Panc1 (cell line): ENCODE results near the gene PDZD8. TPM values are rescaled to one million over a fixed set of nuclear protein-coding genes. Genes with fewer than 3 reads are reported as not detected.

ENCODE experiments used
- ATAC-seq: fragments of 200-7000 bp; cut with Tn5 transposase; 2 replicates; pipeline ENCODE4 v1.9.1; 2020; ENCODE audit warnings: mild to moderate bottlenecking, moderate library complexity
- BruUV-seq: library from RNA; stranded (reverse); fragments of 400-500 nt; replicated peaks from 2 replicates; lab custom pipeline; 2021; lab: Mats Ljungman, UMichigan
- CTCF ChIA-PET: fragments of 300-600 bp; sonication (Branson Sonifier 250); formaldehyde crosslinking; loops from one replicate; lab custom pipeline; 2022; ENCODE audit warnings: antibody characterized with exemption; lab: Charles Lee
- POLR2A ChIA-PET: fragments of 300-600 bp; sonication (Branson Sonifier 250); formaldehyde crosslinking; loops from one replicate; lab custom pipeline; 2022; ENCODE audit warnings: antibody characterized with exemption; lab: Charles Lee
- DNase-seq: peaks from one replicate; pipeline ENCODE4 v3.0.0-alpha.2; 2010; ENCODE audit warnings: low read depth, low spot score
- H3K27ac ChIP-seq: 2 replicates; pipeline ENCODE4 v1.5.1; 2011; ENCODE audit warnings: mild to moderate bottlenecking, low read length, inconsistent platforms
- H3K27me3 ChIP-seq: fragments of 200-500 bp; sonication (Bioruptor generic); 2 replicates; pipeline ENCODE4 v1.6.0; 2014; ENCODE audit warnings: low read length, inconsistent platforms; ENCODE audit not compliant: control insufficient read depth, insufficient read depth
- H3K36me3 ChIP-seq: fragments of 200-500 bp; sonication (Bioruptor generic); 2 replicates; pipeline ENCODE4 v1.5.1; 2014; ENCODE audit warnings: inconsistent platforms, mild to moderate bottlenecking, low read length, moderate library complexity; ENCODE audit not compliant: control insufficient read depth, insufficient read depth
- H3K4me1 ChIP-seq: 2 replicates; pipeline ENCODE4 v1.5.1; 2011; ENCODE audit warnings: inconsistent platforms, mild to moderate bottlenecking, low read length, moderate library complexity; ENCODE audit not compliant: control insufficient read depth, insufficient read depth
- H3K4me3 ChIP-seq, 2 experiments: 2 replicates each; pipeline ENCODE4 v1.5.1; 2011 to 2012; ENCODE audit warnings: low read depth in 2 of 2, low read length in 2 of 2, mild to moderate bottlenecking in 2 of 2, inconsistent platforms in 1 of 2, moderate library complexity in 1 of 2
- H3K9me3 ChIP-seq: fragments of 200-500 bp; sonication (Bioruptor generic); 2 replicates; pipeline ENCODE4 v1.5.1; 2014; ENCODE audit warnings: low read depth, mild to moderate bottlenecking, inconsistent platforms, low read length, moderate library complexity; ENCODE audit not compliant: control insufficient read depth, insufficient read depth
- CTCF ChIP-seq: fragments of 450-650 bp; IDR thresholded peaks from 2 replicates; pipeline ENCODE4 v1.5.1; 2017; ENCODE audit warnings: mild to moderate bottlenecking
- POLR2AphosphoS5 ChIP-seq: IDR thresholded peaks from 2 replicates; pipeline ENCODE4 v1.6.1; 2012; ENCODE audit warnings: mild to moderate bottlenecking, low read depth, low read length, moderate library complexity
- REST ChIP-seq, 2 experiments: IDR thresholded peaks; 2 replicates each; pipeline ENCODE4 v1.6.1; 2011 to 2012; ENCODE audit warnings: low read depth in 2 of 2, control low read depth in 1 of 2, low read length in 1 of 2, mild to moderate bottlenecking in 1 of 2, moderate library complexity in 1 of 2; ENCODE audit not compliant: insufficient read depth in 1 of 2
- SIN3A ChIP-seq: IDR thresholded peaks from 2 replicates; pipeline ENCODE4 v1.6.1; 2012; ENCODE audit warnings: low read depth, mild to moderate bottlenecking, low read length, moderate library complexity, borderline replicate concordance; ENCODE audit not compliant: insufficient read depth
- TCF7L2 ChIP-seq: IDR thresholded peaks from 2 replicates; pipeline ENCODE4 v1.6.1; 2011; ENCODE audit warnings: mild to moderate bottlenecking, low read depth, low read length, inconsistent platforms
- in situ Hi-C: cut with HindIII; loops from 2 replicates; pipeline ENCODE4 v1.10.0; 2016; ENCODE audit warnings: low sequenced_read_pairs, low pct_unique_long_range_greater_than_20kb
- intact Hi-C: fragments of 100-400 bp; cut with micrococcal nuclease; formaldehyde crosslinking; loops from one replicate; pipeline ENCODE4 v1.10.0; 2022; ENCODE audit not compliant: unreplicated experiment
- total RNA-seq: library from RNA; stranded (reverse); gene quantifications from one replicate; pipeline ENCODE4 v1.2.1, GENCODE V29; 2021; ENCODE audit not compliant: unreplicated experiment

Gene PDZD8
- total RNA-seq, 1 experiment from 2014 or later: 44.7 TPM

- TF ChIP-seq TCF7L2 (no peak), REST (IDR thresholded peaks at IDR 0.05; ENCODE audit: insufficient read depth in 1 of 2, low read depth in 2 of 2, low read length in 1 of 2) (no peak), SIN3A (no peak), CTCF (no peak), POLR2AphosphoS5 (no peak)
- POLR2A ChIA-PET: no interaction called here
- no TSS peak for BruUV-seq
These were observed 16.4 kb upstream of the PDZD8 start for GRCh38 chr10:117391436-117392205.

GRCh38 chr10:117390420-117390819 lies 15.2 kb upstream of the PDZD8 start:
- POLR2A ChIA-PET: no interaction called here
- no peak overlapping the region for H3K4me3 ChIP-seq
- no peaks in the 10 kb centered on the region for H3K4me1 ChIP-seq
- DNase-seq: no peak
- intact Hi-C loops: no loop called here
- H3K9me3 ChIP-seq: no peaks in the 10 kb centered on the region
- H3K36me3 ChIP-seq: no peaks in the 10 kb centered on the region
- CTCF ChIA-PET: no interaction called here
- H3K27ac ChIP-seq: no peak overlapping the region
- H3K27me3 ChIP-seq: peaks cover 23% of the 10 kb centered on the region
- in situ Hi-C loops: no loop called here
- TF ChIP-seq POLR2AphosphoS5 (no peak), CTCF (no peak), TCF7L2 (no peak), SIN3A (no peak), REST (IDR thresholded peaks at IDR 0.05; ENCODE audit: insufficient read depth in 1 of 2, low read depth in 2 of 2, low read length in 1 of 2) (no peak)
- no TSS peak for BruUV-seq
- ATAC-seq: no peak

More at GRCh38 chr10:117391436-117392205, 16.4 kb upstream of the PDZD8 start:
- no peak for ATAC-seq
- in situ Hi-C loops: no loop called here
- H3K4me3 ChIP-seq: no peak overlapping the region
- CTCF ChIA-PET: no interaction called here
- no peaks in the 10 kb centered on the region for H3K36me3 ChIP-seq
- DNase-seq: no peak
- no peaks in the 10 kb centered on the region for H3K9me3 ChIP-seq
- H3K27ac ChIP-seq: no peak overlapping the region
- peaks cover 18% of the 10 kb centered on the region for H3K27me3 ChIP-seq
- intact Hi-C loops: no loop called here
- H3K4me1 ChIP-seq: no peaks in the 10 kb centered on the region
